Calu3 (cell line): Measurements from ENCODE around the gene TAS2R13. TPM values are rescaled to one million over a fixed set of nuclear protein-coding genes. Genes with fewer than 3 reads are reported as not detected.
A peak's percentile ranks its signal among the peaks of the same experiment; 100 is the strongest.

Experiments
- Bru-seq: library from RNA; stranded (reverse); fragments of 400-500 nt; gene quantifications from one replicate; lab custom pipeline; 2021; lab: Mats Ljungman, UMichigan
- BruChase-seq, 2 experiments: library from RNA; stranded (reverse); fragments of 400-500 nt; gene quantifications; one replicate each; lab custom pipeline; 2021; lab: Mats Ljungman, UMichigan
- BruUV-seq: library from RNA; stranded (reverse); fragments of 400-500 nt; replicated peaks from 2 replicates; lab custom pipeline; 2021; lab: Mats Ljungman, UMichigan
- CTCF ChIA-PET: fragments of 300-600 bp; sonication (Branson Sonifier 250); formaldehyde crosslinking; loops from one replicate; lab custom pipeline; 2022; ENCODE audit warnings: antibody characterized with exemption; lab: Charles Lee
- DNase-seq: peaks from one replicate; pipeline ENCODE4 v3.0.0; 2022
- H3K27ac Mint-ChIP-seq: one replicate; pipeline ENCODE4 v1.8.0; 2022; ENCODE audit warnings: mixed read lengths; ENCODE audit not compliant: unreplicated experiment
- H3K27me3 Mint-ChIP-seq: one replicate; pipeline ENCODE4 v1.8.0; 2022; ENCODE audit warnings: mixed read lengths; ENCODE audit not compliant: unreplicated experiment
- H3K36me3 Mint-ChIP-seq: one replicate; pipeline ENCODE4 v1.8.0; 2022; ENCODE audit warnings: mild to moderate bottlenecking, moderate library complexity, mixed read lengths; ENCODE audit not compliant: insufficient read depth, unreplicated experiment
- H3K4me1 Mint-ChIP-seq: one replicate; pipeline ENCODE4 v1.8.0; 2022; ENCODE audit warnings: mild to moderate bottlenecking, low read depth, mixed read lengths; ENCODE audit not compliant: unreplicated experiment
- H3K4me3 Mint-ChIP-seq: one replicate; pipeline ENCODE4 v1.8.0; 2022; ENCODE audit warnings: mild to moderate bottlenecking, low read depth, moderate library complexity, mixed read lengths; ENCODE audit not compliant: unreplicated experiment
- H3K9me3 Mint-ChIP-seq: one replicate; pipeline ENCODE4 v1.8.0; 2022; ENCODE audit warnings: low read depth, mixed read lengths; ENCODE audit not compliant: unreplicated experiment
- intact Hi-C: fragments of 100-400 bp; cut with micrococcal nuclease; formaldehyde crosslinking; loops from one replicate; pipeline ENCODE4 v1.10.0; 2022; ENCODE audit not compliant: unreplicated experiment
- long read RNA-seq: library from polyadenylated mRNA; stranded (forward); transcript quantifications from one replicate; pipeline ENCODE4 v2.0.0, GENCODE V29; 2022
- total RNA-seq: library from RNA; stranded (reverse); gene quantifications from 2 replicates; pipeline ENCODE4 v1.2.3, GENCODE V29; 2022
- TF ChIP-seq, protein P1 (sequence below): fragments of 200-600 bp; IDR thresholded peaks from one replicate; pipeline ENCODE4 v1.8.0; 2022; ENCODE audit warnings: antibody characterized with exemption; ENCODE audit not compliant: unreplicated experiment

Gene TAS2R13, protein sequence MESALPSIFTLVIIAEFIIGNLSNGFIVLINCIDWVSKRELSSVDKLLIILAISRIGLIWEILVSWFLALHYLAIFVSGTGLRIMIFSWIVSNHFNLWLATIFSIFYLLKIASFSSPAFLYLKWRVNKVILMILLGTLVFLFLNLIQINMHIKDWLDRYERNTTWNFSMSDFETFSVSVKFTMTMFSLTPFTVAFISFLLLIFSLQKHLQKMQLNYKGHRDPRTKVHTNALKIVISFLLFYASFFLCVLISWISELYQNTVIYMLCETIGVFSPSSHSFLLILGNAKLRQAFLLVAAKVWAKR
- 1.8 and 2.5 TPM in 2 replicates for total RNA-seq
- percentile 77 among the genes with signal in this experiment for Bru-seq, nascent RNA
- percentile 79 among the genes with signal in this experiment for BruChase-seq, experiment 1, labeled RNA remaining after a 6-hour chase
- BruChase-seq, experiment 2, labeled RNA remaining after a 2-hour chase: percentile 83 among the genes with signal in this experiment
- long read RNA-seq: 0 reads

DNA sequence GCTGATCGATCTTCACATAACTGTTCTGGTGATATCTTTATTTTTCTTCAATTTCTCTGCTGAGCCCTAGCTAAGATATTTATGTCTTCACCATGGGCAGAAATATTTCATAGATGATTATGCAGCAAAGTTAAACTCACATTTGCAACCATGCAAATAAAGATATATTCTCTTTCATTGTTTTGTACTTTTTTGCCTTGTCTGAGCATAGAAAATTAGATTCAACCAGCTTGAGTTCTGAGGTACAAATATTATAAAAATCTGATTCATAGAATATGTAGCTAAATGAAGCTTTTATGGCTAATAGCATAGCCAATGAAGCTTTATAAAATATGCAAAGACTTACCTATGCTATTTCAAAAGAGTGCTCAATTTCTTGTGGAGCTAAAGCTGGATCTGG is at the start of gene TAS2R13:
Gene TAS2R13 (minus strand): TSS at position 101 of the 400 bp plus-strand sequence. CDS start 264 bp downstream, outside the sequence.
- BruUV-seq: no TSS peak
- Mint-ChIP-seq H3K27ac (no peak within 1 kb of the TSS), H3K4me1 (no peaks in the 10 kb centered on the region), H3K36me3 (no peaks in the 10 kb centered on the region), H3K4me3 (no peak within 1 kb of the TSS), H3K27me3 (no peaks in the 10 kb centered on the region), H3K9me3 (peaks cover 3% of the 10 kb centered on the region)
- CTCF ChIA-PET: no interaction called here
- intact Hi-C loops: no loop called here
- DNase-seq: no peak
- TF ChIP-seq, protein P1, sequence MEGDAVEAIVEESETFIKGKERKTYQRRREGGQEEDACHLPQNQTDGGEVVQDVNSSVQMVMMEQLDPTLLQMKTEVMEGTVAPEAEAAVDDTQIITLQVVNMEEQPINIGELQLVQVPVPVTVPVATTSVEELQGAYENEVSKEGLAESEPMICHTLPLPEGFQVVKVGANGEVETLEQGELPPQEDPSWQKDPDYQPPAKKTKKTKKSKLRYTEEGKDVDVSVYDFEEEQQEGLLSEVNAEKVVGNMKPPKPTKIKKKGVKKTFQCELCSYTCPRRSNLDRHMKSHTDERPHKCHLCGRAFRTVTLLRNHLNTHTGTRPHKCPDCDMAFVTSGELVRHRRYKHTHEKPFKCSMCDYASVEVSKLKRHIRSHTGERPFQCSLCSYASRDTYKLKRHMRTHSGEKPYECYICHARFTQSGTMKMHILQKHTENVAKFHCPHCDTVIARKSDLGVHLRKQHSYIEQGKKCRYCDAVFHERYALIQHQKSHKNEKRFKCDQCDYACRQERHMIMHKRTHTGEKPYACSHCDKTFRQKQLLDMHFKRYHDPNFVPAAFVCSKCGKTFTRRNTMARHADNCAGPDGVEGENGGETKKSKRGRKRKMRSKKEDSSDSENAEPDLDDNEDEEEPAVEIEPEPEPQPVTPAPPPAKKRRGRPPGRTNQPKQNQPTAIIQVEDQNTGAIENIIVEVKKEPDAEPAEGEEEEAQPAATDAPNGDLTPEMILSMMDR: no peak

DNA sequence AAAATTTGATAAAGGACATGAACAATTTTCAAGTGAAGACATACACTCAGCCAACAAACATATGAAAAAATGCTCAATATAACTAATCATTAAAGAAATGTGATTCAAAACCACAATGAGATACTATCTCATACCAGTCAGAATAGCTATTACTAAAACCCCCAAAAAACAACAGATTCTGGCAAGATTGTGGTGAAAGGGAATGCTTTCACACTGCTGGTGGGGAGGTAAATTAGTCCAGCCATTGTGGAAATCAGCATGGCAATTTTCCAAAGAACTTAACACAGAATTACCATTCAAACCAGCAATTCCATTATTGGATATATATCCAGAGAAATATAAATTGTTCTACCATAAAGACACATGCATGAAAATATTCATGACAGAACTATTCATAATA is 48.4 kb upstream of the TAS2R13 start:
- peaks cover 16% of the 10 kb centered on the region for H3K4me1 Mint-ChIP-seq
- H3K9me3 Mint-ChIP-seq: peaks cover 7% of the 10 kb centered on the region
- no peak overlapping the region for H3K4me3 Mint-ChIP-seq
- CTCF ChIA-PET: no interaction called here
- TF ChIP-seq, protein P1: no peak
- H3K27me3 Mint-ChIP-seq: no peaks in the 10 kb centered on the region
- H3K36me3 Mint-ChIP-seq: no peaks in the 10 kb centered on the region
- no TSS peak for BruUV-seq
- no peak overlapping the region for H3K27ac Mint-ChIP-seq
- DNase-seq: no peak
- intact Hi-C loops: no loop called here

DNA sequence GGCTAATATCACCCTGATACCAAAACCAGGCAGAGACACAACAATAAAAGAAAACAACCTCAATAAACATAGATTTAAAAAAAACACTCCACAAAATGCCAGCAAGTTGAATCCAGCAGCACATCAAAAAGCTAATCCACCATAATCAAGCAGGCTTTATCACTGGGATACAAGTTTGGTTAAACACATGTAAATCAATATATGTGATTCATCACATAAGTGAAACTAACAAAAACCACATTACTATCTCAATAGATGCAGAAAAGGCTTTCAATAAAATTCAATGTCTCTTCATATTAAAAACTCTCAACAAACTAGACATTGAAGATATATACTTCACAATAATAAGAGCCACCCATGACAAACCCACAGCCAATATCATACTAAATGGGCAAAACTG is 46.7 kb upstream of the TAS2R13 start:
- peaks cover 16% of the 10 kb centered on the region for H3K4me1 Mint-ChIP-seq
- TF ChIP-seq, protein P1: no peak
- H3K9me3 Mint-ChIP-seq: peaks cover 7% of the 10 kb centered on the region
- H3K27me3 Mint-ChIP-seq: no peaks in the 10 kb centered on the region
- BruUV-seq: no TSS peak
- DNase-seq: no peak
- H3K4me3 Mint-ChIP-seq: no peak overlapping the region
- intact Hi-C loops: no loop called here
- CTCF ChIA-PET: no interaction called here
- H3K36me3 Mint-ChIP-seq: no peaks in the 10 kb centered on the region
- peak overlapping the region; percentile 33 for H3K27ac Mint-ChIP-seq

DNA sequence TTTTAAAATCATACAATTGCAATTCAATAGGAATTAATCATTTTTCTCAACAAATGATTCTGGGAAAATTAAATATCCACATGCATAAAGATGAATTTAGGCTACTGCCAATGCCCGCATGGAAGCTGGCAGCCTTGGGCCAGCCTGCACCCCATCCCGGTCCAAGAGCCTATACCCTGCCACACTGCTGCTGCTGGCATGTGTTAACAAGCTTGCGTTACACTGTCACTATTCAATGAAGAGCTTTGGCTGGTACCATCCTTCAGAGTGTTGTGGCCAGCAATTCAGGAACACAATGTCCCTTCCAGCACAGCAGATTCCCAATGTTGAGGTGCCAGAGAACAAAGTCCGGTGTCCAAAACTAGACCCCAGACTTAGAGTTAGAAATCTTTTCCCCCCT is 43.3 kb upstream of the TAS2R13 start:
- no TSS peak for BruUV-seq
- CTCF ChIA-PET: no interaction called here
- Mint-ChIP-seq H3K36me3 (no peaks in the 10 kb centered on the region), H3K9me3 (peaks cover 7% of the 10 kb centered on the region), H3K4me1 (peaks cover 16% of the 10 kb centered on the region), H3K27ac (no peak overlapping the region), H3K27me3 (no peaks in the 10 kb centered on the region), H3K4me3 (no peak overlapping the region)
- intact Hi-C loops: no loop called here
- TF ChIP-seq, protein P1: no peak
- DNase-seq: no peak
